ENCODE measurements around the gene MSLN. TPM values are rescaled to one million over a fixed set of nuclear protein-coding genes. Genes with fewer than 3 reads are reported as not detected.
A peak's percentile ranks its signal among the peaks of the same experiment; 100 is the strongest.

Gene MSLN
- total RNA-seq, 1 donor from 2014 or later, result 0.91 TPM

GRCh38 chr16:805474-805873 is 44.9 kb downstream of the MSLN start:
- Histone ChIP-seq H3K36me3 (no peaks in the 10 kb centered on the region), H3K27me3 (ENCODE audit: low read depth) (peaks cover 32% of the 10 kb centered on the region), H3K4me1 (peaks cover 32% of the 10 kb centered on the region), H3K4me3 (no peak overlapping the region), H3K9me3 (replicated peaks) (no peaks in the 10 kb centered on the region), H3K27ac (replicated peaks) (no peak overlapping the region)
- no peak for DNase-seq
- TF ChIP-seq CTCF (IDR thresholded peaks at IDR 0.05; ENCODE audit: borderline replicate concordance), result no peak
- intact Hi-C loops (cut with micrococcal nuclease), result no loop called here

GRCh38 chr16:807347-808084 is 47.0 kb downstream of the MSLN start:
- H3K27me3 ChIP-seq (ENCODE audit: low read depth), result peaks cover 23% of the 10 kb centered on the region

GRCh38 chr16:808085-808386 is 47.5 kb downstream of the MSLN start:
- H3K9me3 ChIP-seq (replicated peaks), result peaks cover 5% of the 10 kb centered on the region
- H3K36me3 ChIP-seq, result no peaks in the 10 kb centered on the region
- intact Hi-C loops (cut with micrococcal nuclease), result no loop called here
- no peak for TF ChIP-seq CTCF (IDR thresholded peaks at IDR 0.05; ENCODE audit: borderline replicate concordance)
- peaks cover 23% of the 10 kb centered on the region for H3K27me3 ChIP-seq (ENCODE audit: low read depth)
- H3K27ac ChIP-seq (replicated peaks), result peak overlapping the region; percentile 91
- H3K4me1 ChIP-seq, result peaks cover 32% of the 10 kb centered on the region
- no peak for DNase-seq
- H3K4me3 ChIP-seq, result peak overlapping the region; percentile 83

More at GRCh38 chr16:807347-808084, 47.0 kb downstream of the MSLN start:
- Histone ChIP-seq H3K4me1 (peaks cover 32% of the 10 kb centered on the region), H3K9me3 (replicated peaks) (peaks cover 5% of the 10 kb centered on the region), H3K4me3 (peak overlapping the region; percentile 83), H3K36me3 (no peaks in the 10 kb centered on the region), H3K27ac (replicated peaks) (peak overlapping the region; percentile 91)
- intact Hi-C loops (cut with micrococcal nuclease), result no loop called here
- DNase-seq, result peak; percentile 94
- no peak for TF ChIP-seq CTCF (IDR thresholded peaks at IDR 0.05; ENCODE audit: borderline replicate concordance)

- H3K27me3 ChIP-seq (ENCODE audit: low read depth), result peaks cover 70% of the 10 kb centered on the region
- H3K4me3 ChIP-seq, result peak overlapping the region; percentile 55
- DNase-seq, result peak; percentile 46
- no peaks in the 10 kb centered on the region for H3K36me3 ChIP-seq
- peaks cover 5% of the 10 kb centered on the region for H3K9me3 ChIP-seq (replicated peaks)
- TF ChIP-seq CTCF (IDR thresholded peaks at IDR 0.05; ENCODE audit: borderline replicate concordance), result peak; percentile 77
- intact Hi-C loops (cut with micrococcal nuclease), result loop anchor here (10.0 kb wide), 1 partner anchor 241 kb away; no protein-coding TSS in a partner anchor
- no peak overlapping the region for H3K27ac ChIP-seq (replicated peaks)
- peaks cover 15% of the 10 kb centered on the region for H3K4me1 ChIP-seq
Observed at GRCh38 chr16:813204-813915, 52.8 kb downstream of the MSLN start.

- peaks cover 12% of the 10 kb centered on the region for H3K4me1 ChIP-seq
- no peak for DNase-seq
- H3K27me3 ChIP-seq (ENCODE audit: low read depth), result peaks cover 76% of the 10 kb centered on the region
Observed at GRCh38 chr16:813916-814412, 53.4 kb downstream of the MSLN start.

More at GRCh38 chr16:813916-814412, 53.4 kb downstream of the MSLN start:
- H3K27ac ChIP-seq (replicated peaks), result no peak overlapping the region
- H3K4me3 ChIP-seq, result peak overlapping the region; percentile 55
- H3K9me3 ChIP-seq (replicated peaks), result peaks cover 5% of the 10 kb centered on the region
- intact Hi-C loops (cut with micrococcal nuclease), result loop anchor here (10.0 kb wide), 1 partner anchor 241 kb away; no protein-coding TSS in a partner anchor
- no peak for TF ChIP-seq CTCF (IDR thresholded peaks at IDR 0.05; ENCODE audit: borderline replicate concordance)
- no peaks in the 10 kb centered on the region for H3K36me3 ChIP-seq
